ENCODE results near the gene HJURP.

DNA sequence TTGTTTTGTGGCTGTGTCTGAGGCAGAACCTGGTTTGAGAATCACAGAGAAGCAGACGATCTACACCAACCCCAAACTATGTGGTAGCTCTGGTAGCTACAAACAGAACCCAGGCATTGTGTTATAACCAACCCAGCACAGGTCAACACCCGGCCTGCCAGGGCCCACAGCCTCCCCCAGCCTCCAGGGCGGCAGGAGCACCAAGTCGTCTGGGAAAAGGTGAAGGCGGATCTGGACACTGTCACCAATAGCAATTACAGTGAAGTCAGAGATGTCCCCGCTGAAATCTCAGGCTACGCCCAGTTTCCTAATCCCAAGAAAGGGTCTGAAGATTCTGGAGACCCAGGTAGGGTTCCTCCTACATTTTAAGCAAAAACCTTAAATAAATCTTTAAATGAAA, 3.6 kb downstream of the HJURP start:
- TF ChIP-seq, protein P1, sequence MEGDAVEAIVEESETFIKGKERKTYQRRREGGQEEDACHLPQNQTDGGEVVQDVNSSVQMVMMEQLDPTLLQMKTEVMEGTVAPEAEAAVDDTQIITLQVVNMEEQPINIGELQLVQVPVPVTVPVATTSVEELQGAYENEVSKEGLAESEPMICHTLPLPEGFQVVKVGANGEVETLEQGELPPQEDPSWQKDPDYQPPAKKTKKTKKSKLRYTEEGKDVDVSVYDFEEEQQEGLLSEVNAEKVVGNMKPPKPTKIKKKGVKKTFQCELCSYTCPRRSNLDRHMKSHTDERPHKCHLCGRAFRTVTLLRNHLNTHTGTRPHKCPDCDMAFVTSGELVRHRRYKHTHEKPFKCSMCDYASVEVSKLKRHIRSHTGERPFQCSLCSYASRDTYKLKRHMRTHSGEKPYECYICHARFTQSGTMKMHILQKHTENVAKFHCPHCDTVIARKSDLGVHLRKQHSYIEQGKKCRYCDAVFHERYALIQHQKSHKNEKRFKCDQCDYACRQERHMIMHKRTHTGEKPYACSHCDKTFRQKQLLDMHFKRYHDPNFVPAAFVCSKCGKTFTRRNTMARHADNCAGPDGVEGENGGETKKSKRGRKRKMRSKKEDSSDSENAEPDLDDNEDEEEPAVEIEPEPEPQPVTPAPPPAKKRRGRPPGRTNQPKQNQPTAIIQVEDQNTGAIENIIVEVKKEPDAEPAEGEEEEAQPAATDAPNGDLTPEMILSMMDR (conservative IDR thresholded peaks at IDR 0.05 in 1 of 2, IDR thresholded peaks at IDR 0.05 in 1 of 2; ENCODE audit: low read depth in 1 of 2, low read length in 2 of 2) = no peak
- no peak for TF ChIP-seq EZH2 (IDR thresholded peaks at IDR 0.05; ENCODE audit: low read length, missing control alignments)
